GM18951 (cell line): ENCODE results near the gene ADAP1.

Source experiments
- POLR2A ChIP-seq: IDR thresholded peaks from 4 replicates; pipeline ENCODE4 v1.6.1; 2011; ENCODE audit warnings: mild to moderate bottlenecking; ENCODE audit not compliant: insufficient read length, insufficient read depth; ENCODE audit errors: extremely low read depth
- in situ Hi-C: fragments of 300-500 bp; cut with MboI; formaldehyde crosslinking; loops from one replicate; pipeline ENCODE4 v1.12.0; 2022; ENCODE audit warnings: low sequenced_read_pairs, mixed read lengths, inconsistent platforms; ENCODE audit not compliant: unreplicated experiment

Gene ADAP1

GRCh38 chr7:958221-959200, 4.0 kb upstream of the ADAP1 start:
- no peak for TF ChIP-seq POLR2A
- in situ Hi-C loops: loop anchor here (25.0 kb wide), 1 partner anchor 171 kb away; no protein-coding TSS in a partner anchor

GRCh38 chr7:957418-958220, 3.1 kb upstream of the ADAP1 start:
- TF ChIP-seq POLR2A: no peak
- in situ Hi-C loops: loop anchor here (25.0 kb wide), 1 partner anchor 170 kb away; no protein-coding TSS in a partner anchor

DNA sequence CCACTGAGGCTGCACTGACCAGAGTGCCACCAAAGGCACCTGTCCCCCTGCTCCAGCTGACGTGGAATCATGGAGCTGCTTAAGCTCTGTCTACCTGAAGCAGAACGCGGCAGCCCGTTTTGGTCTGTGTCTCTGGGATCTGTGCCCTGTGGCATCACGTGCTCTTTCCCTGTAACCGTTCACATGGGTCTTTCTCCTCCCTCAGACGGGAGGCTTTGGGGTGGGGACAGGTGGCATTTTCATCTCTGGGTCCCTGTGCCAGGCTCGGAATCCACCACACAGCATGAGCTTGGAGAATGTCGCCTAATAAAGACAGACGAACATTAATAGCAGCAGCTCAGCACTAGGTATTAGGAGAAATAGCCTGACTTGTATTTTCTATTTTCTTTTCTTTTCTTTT, 1.6 kb upstream of the ADAP1 start:
- no peak for TF ChIP-seq POLR2A
- in situ Hi-C loops: loop anchor here (25.0 kb wide), 1 partner anchor 169 kb away; no protein-coding TSS in a partner anchor

DNA sequence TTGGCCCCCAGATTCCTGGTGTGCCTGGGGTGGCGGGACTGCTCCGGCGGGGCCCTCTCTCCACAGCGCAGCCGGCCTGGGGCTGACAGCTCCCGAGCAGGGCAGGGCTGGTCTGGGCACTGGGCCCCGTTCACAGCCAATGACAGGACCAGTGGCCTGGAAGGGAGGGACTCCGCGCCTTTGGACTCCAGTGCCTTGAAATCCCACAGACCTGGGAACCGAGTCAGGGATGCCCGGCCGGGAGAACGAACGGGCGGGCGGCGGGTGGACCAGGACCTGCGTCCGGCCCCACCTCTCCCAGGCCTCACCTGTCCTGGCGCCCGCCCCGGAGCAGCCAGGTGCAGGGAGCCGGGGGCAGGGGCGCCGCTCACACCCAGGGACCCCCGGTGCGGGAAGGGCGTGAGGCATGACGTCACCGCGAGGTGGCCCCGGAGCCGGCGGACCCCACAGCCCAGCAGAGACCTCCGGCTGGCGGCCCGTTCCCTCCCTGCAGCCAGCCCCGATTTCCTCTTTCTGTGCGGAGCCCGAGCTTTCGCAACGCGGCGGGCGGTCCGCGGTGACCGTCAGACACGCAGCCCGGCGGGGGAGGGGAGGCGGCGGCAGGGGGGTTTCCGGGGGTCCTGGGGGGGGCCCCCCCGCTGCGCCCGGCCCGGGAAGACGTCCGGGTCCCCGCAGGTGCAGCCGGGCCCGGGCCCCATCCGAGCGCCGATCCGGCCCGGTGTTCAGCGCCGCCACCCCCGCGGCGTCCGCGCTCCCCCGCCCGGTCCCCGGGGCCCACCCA, 743 bp downstream of the ADAP1 start:
- in situ Hi-C loops: loop anchor here (25.0 kb wide), 1 partner anchor 166 kb away; no protein-coding TSS in a partner anchor
- TF ChIP-seq POLR2A: no peak

DNA sequence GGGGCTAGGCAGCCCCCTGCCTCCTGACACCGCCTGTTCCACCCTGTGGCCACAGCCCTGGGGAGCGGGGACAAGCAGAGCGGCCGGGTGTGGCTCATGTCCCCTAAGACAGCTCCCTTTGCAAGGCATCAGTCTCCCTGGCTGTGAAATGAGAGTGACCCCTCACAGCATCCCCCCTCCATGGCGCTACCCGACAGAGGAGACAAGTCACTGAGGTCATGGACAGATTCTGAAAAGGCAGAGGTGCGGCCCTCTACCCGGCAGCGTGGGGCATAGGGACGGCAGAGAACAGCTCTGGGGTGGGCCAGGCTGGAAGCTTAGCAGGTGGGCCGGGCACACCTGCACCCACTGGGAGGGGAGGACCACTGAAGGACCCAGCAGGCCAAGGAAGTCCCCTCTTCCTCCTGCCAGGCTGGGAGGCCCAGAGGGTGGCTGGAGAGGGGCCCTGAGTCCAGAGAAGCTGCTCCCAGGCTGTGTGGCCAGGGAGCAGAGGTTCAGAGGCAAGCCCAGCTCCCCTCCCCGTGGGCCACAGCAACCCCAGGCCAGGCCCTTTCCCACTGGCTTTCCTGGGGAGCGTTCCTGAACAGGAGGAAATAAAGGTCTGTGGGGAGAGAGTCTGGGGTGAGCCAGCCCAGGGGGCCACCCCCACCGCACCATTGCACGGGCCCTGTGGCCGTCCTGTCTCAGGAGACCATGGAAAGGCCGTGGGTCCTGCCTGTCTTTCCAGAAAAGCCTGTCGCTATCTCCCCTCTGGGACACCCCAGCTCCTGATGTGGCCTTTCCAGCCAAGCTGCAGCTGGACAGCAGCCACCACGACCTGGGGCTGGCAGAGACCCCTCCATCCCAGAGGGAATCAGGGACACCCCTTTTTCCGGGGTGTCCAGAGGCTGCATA, 1.7 kb downstream of the ADAP1 start:
- in situ Hi-C loops: loop anchor here (25.0 kb wide), 1 partner anchor 165 kb away; no protein-coding TSS in a partner anchor
- TF ChIP-seq POLR2A: no peak

- in situ Hi-C loops: loop anchor here (25.0 kb wide), 1 partner anchor 165 kb away; no protein-coding TSS in a partner anchor
- no peak for TF ChIP-seq POLR2A
These were observed 2.5 kb downstream of the ADAP1 start for GRCh38 chr7:951881-952547.

DNA sequence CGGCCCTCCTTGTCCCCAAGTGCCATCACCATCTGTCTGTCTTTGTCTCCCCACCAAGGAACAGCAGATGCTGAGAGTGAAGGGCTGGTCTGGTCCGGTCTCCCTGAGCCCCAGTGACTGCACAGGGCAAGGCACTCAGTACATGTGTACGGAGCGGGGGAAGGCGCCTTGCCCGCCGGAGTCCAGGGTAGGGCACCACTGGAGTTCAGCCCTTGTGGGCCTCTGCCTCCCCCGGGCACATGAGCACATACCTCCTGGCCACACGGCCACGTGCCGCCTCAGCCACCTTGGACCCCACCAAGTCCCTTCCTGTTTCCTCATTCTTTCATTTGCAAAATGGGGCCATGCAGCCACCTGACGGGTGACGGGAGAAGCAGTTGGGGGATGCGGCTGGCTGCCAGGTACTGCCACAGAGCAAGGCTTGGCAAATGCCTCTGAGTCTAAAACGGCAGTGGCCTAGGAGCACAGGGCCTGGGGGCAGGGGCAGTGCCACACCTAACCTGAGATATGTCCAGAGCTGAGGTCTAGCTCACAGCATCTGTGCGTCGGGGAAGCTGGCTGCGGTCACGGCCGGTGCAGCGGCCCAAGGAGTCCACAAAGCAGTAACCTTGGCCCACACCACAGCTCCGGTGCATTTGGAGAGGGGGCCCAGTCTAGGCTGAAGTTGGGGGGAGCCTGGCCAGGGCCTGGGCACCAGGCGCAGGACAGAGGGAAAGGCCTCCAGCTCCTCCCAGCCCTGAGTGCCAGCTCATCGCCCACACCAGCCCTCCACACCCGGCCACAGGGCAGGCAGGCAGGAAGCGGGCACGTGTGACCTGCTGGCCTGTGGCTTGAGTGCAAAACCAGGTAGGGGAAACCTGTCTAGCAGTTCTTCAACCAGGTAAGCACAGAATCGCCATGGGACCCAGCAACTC, 5.2 kb downstream of the ADAP1 start:
- no peak for TF ChIP-seq POLR2A
- in situ Hi-C loops: no loop called here

GRCh38 chr7:947391-948210, 6.9 kb downstream of the ADAP1 start:
- in situ Hi-C loops: no loop called here
- TF ChIP-seq POLR2A: no peak

DNA sequence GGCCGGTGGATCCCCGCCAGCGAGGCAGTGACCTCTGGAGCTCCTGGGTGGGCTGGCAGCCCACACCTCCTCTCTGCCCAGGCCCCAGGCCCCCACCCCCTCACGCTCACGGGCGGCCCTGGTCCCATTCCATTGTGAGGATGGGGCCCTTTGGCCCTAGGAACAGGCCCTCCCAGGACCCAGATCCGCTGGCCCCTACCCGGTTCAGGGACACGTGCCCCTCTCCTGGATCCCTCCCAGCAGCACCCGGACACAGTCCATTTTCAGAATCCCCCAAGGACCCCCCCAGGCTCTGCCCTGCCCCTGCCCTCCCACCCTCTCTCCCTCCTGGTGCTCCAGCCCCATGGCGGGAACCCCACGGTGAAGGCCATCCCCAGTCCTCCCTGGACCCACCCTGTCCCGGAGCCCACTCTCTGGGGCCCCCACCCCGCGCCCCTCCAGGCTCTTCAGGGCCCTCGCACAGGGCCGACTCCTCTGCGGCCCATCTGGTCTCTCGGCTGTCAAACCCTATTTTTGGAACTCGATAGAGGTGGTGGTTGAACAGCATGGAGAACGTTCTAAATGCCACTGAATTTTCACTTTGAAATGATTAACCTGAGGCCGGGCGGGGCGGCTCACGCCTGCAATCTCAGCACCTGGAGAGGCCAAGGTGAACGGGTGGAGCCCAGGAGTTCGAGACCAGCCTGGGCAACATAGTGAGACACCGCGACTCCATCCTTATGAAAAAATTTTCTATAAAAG, 8.1 kb downstream of the ADAP1 start:
- in situ Hi-C loops: no loop called here
- TF ChIP-seq POLR2A: no peak
